Measurements from ENCODE around the gene NPTX1. TPM values are rescaled to one million over a fixed set of nuclear protein-coding genes. Genes with fewer than 3 reads are reported as not detected.
A peak's percentile ranks its signal among the peaks of the same experiment; 100 is the strongest.

The NPTX1 gene
- total and polyA plus RNA-seq, 9 of the 15 experiments (the other 6 are each of a cell fraction or from before 2014, with no cell fraction given) = 0.04 TPM; not detected in 8

DNA sequence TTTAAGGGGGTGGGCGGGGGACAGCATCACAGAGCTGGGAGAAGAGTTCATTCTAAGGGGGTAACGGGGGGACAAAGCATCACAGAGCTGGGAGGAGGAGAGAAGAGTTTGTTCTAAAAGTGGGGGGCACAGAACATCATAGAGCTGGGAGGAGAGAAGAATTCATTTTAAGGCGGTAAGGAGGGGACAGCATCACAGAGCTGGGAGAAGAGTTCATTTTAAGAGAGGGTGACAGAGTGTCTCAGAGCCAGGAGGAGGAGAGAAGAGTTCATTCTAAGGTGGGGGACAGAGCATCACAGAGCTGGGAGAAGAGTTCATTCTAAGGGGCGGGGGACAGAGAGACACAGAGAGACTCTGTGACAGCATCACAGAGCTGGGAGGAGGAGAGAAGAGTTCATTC is 33.6 kb downstream of the NPTX1 start:
- DNase-seq (ENCODE audit: extremely low read depth in 1 of 4, low spot score in 3 of 4) (no peak), FAIRE-seq (no peak), ATAC-seq (no peak)
- no TSS peak for BruUV-seq (replicated peaks)
- H4K20me1 ChIP-seq (replicated peaks; ENCODE audit: control insufficient read depth, insufficient read depth, low read length) = peaks cover 8% of the 10 kb centered on the region
- peaks cover 7 to 58% of the 10 kb centered on the region in 2 experiments; a peak in 3 of 5 replicates for H3K27me3 ChIP-seq (ENCODE audit: control insufficient read depth in 2 of 2, insufficient read depth in 2 of 2, low read length in 2 of 2)
- H3K9me1 ChIP-seq (ENCODE audit: control insufficient read depth, insufficient read depth, low read length) = no peaks in the 10 kb centered on the region
- no peaks in the 10 kb centered on the region for H3K79me2 ChIP-seq (ENCODE audit: control insufficient read depth, insufficient read depth, low read length)
- TF ChIP-seq PURB (CRISPR knock-in tag; IDR thresholded peaks at IDR 0.05; ENCODE audit: low read depth) = no peak
- no peak for TF ChIP-seq RBM34 (IDR thresholded peaks at IDR 0.05; ENCODE audit: borderline replicate concordance, insufficient read depth, low read length)
- TF ChIP-seq, protein P1, sequence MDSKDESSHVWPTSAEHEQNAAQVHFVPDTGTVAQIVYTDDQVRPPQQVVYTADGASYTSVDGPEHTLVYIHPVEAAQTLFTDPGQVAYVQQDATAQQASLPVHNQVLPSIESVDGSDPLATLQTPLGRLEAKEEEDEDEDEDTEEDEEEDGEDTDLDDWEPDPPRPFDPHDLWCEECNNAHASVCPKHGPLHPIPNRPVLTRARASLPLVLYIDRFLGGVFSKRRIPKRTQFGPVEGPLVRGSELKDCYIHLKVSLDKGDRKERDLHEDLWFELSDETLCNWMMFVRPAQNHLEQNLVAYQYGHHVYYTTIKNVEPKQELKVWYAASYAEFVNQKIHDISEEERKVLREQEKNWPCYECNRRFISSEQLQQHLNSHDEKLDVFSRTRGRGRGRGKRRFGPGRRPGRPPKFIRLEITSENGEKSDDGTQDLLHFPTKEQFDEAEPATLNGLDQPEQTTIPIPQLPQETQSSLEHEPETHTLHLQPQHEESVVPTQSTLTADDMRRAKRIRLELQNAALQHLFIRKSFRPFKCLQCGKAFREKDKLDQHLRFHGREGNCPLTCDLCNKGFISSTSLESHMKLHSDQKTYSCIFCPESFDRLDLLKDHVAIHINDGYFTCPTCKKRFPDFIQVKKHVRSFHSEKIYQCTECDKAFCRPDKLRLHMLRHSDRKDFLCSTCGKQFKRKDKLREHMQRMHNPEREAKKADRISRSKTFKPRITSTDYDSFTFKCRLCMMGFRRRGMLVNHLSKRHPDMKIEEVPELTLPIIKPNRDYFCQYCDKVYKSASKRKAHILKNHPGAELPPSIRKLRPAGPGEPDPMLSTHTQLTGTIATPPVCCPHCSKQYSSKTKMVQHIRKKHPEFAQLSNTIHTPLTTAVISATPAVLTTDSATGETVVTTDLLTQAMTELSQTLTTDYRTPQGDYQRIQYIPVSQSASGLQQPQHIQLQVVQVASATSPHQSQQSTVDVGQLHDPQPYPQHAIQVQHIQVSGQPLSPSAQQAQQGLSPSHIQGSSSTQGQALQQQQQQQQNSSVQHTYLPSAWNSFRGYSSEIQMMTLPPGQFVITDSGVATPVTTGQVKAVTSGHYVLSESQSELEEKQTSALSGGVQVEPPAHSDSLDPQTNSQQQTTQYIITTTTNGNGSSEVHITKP (IDR thresholded peaks at IDR 0.05; ENCODE audit: partially characterized antibody) = peak; percentile 19
- TF ChIP-seq KLF16 (IDR thresholded peaks at IDR 0.05) = no peak
- TF ChIP-seq KHSRP (IDR thresholded peaks at IDR 0.05) = no peak
- TF ChIP-seq, protein P2, sequence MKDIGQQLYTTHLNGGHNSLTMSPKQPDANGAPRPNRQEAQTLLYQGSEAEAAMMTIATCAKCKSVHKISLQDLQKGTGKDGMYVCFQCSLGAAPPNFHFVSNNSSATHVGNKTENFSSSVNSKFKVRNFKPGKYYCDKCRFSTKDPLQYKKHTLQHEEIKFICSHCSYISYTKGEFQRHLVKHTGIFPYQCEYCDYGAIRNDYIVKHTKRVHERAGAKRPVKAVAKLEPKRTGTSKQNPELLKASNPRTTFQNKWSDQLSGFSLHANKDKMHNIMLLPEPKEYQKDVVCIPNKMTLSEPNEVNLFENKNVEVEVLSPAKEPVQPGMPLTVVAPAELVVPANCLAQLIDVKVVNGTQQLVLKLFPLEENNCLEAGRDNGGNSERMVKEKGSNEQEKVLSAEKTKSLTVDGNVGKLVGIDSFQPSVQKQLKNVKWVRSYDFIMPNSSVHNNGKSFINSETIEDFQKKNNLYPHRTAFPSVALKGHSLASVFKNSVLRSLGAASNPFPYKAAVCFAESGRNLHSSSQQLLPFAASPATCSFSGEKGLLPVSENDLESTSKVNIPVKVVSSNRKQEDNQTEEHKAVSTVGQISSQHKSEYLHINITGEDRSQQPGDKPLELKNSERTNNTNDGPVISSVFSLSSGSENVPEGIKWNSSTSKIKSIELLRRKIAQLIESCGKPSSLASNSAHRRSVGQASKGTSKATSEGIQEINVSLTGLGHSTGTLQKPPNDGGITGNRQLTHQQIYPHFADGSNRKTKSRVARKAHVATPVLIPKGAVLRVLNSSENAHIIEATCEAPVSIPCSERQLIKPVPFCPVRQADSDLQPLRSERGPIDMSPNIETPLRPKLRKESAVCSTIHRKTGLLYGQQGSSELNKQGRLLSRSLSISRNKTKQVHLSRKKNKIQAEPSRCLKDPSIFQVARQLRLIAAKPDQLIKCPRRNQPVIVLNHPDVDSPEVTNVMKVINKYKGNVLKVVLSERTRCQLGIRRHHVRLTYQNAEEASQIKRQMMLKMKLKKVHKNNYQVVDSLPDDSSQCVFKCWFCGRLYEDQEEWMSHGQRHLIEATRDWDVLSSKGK (CRISPR knock-in tag; IDR thresholded peaks at IDR 0.05) = no peak
- H3K4me3 ChIP-seq = no peak overlapping the region
- H3K4me1 ChIP-seq (replicated peaks in 1 of 2; ENCODE audit: control insufficient read depth in 2 of 2, insufficient read depth in 2 of 2, low read length in 2 of 2) = peaks cover 0 to 30% of the 10 kb centered on the region in 2 experiments; a peak in 2 of 5 replicates
- ChIA-PET CTCF (ENCODE audit: low intra/inter-chr PET ratio) (no interaction called here), POLR2A (interaction anchor here (0.6 kb wide), 1 partner anchor 9 kb away, joined by 3 read pairs; no protein-coding TSS in a partner anchor)
- no peak overlapping the region for H3K9ac ChIP-seq (ENCODE audit: insufficient read depth in 1 of 2, low read depth in 2 of 2, low read length in 2 of 2)
- in situ Hi-C loops (cut with MboI) = no loop called here
- no peak overlapping the region for H2AFZ ChIP-seq (ENCODE audit: low read depth, low read length)
- H3K36me3 ChIP-seq (ENCODE audit: control insufficient read depth, insufficient read depth, low read length) = no peaks in the 10 kb centered on the region
- H3K9me3 ChIP-seq (replicated peaks; ENCODE audit: control insufficient read depth, insufficient read depth, low read depth, low read length) = no peaks in the 10 kb centered on the region
- H3K4me2 ChIP-seq (ENCODE audit: insufficient read depth, low read length) = no peak overlapping the region
- 0% methylated on average over 2 of the region's 4 CpGs for WGBS (ENCODE audit: insufficient coverage, low coverage, missing lambda C conversion rate)
- H3K27ac ChIP-seq (ENCODE audit: extremely low read depth, low read depth, low read length) = no peak overlapping the region
- intact Hi-C loops (cut with micrococcal nuclease) = no loop called here
